22Rv1 (cell line): Measurements from ENCODE around the gene NPFF.

Source experiments
- H3K27ac ChIP-seq: fragments of 450-650 bp; 2 replicates; pipeline ENCODE4 v1.5.1; 2017
- ZFX ChIP-seq: fragments of 450-650 bp; IDR thresholded peaks from 2 replicates; pipeline ENCODE4 v1.6.1; 2017; ENCODE audit warnings: antibody characterized with exemption, borderline replicate concordance
- TF ChIP-seq, protein P1 (sequence below): fragments of 450-650 bp; IDR thresholded peaks from 2 replicates; pipeline ENCODE4 v1.5.1; 2017; ENCODE audit warnings: mild to moderate bottlenecking

NPFF gene

DNA sequence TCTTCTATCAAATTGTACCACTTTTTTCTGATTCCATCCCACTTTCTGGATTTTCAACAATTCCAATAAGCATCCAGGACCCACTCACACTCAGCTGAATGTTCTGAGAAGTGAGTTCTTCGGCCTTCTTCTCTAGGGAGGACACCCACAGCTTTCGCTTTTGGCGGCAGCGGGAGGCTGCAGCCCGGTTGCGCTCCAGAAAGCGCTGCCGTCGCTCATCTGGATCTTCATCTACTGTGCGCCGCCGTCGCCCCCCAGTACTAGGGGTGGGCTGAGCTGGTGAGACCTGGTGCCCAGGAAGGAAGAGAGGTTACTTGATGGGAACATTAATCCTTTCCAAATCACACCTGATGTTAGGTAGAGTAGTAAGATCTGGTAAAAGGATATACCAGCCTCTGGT lies 17.2 kb upstream of the NPFF start:
- TF ChIP-seq ZFX, result no peak
- TF ChIP-seq, protein P1, sequence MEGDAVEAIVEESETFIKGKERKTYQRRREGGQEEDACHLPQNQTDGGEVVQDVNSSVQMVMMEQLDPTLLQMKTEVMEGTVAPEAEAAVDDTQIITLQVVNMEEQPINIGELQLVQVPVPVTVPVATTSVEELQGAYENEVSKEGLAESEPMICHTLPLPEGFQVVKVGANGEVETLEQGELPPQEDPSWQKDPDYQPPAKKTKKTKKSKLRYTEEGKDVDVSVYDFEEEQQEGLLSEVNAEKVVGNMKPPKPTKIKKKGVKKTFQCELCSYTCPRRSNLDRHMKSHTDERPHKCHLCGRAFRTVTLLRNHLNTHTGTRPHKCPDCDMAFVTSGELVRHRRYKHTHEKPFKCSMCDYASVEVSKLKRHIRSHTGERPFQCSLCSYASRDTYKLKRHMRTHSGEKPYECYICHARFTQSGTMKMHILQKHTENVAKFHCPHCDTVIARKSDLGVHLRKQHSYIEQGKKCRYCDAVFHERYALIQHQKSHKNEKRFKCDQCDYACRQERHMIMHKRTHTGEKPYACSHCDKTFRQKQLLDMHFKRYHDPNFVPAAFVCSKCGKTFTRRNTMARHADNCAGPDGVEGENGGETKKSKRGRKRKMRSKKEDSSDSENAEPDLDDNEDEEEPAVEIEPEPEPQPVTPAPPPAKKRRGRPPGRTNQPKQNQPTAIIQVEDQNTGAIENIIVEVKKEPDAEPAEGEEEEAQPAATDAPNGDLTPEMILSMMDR, result no peak
- H3K27ac ChIP-seq, result no peak overlapping the region

DNA sequence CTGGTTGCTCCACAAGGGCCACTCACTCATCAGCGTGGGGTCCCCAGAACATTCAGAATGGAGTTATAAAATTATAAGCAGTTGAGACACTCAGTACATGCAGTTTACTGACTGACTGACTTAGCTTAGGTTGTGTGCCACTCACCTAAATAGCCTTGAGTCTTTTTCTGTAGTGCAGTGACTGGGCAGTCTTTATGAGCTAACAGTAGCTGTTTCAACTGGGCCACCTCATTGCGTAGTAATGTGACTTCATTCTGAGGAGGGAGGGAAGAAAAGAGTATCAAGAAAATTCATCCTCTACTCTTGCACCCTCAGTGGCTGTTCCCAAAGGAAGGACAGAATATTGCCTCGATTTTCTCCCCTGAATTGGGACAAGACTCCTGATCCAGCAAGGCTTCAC lies 15.8 kb upstream of the NPFF start:
- H3K27ac ChIP-seq, result no peak overlapping the region
- TF ChIP-seq, protein P1, result no peak
- TF ChIP-seq ZFX, result no peak

DNA sequence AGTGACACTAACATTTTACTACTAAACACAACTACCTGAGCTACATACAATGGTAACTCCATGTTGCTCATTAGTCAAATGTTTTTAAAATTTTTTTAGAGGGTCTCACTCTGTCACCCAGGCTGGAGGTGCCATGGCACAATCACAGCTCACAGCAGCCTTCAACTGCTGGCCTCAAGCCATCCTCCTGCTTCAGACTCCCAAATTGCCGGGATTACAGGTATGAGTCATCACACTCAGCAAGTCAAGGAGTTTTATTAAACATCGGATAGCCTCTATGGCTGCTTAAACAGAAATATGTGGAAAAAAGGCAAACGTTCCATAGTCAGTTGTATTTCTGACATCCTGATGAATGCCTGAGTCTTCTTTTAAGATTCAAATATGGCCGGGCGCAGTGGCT lies 11.1 kb upstream of the NPFF start:
- H3K27ac ChIP-seq, result no peak overlapping the region
- no peak for TF ChIP-seq ZFX
- TF ChIP-seq, protein P1, result no peak

DNA sequence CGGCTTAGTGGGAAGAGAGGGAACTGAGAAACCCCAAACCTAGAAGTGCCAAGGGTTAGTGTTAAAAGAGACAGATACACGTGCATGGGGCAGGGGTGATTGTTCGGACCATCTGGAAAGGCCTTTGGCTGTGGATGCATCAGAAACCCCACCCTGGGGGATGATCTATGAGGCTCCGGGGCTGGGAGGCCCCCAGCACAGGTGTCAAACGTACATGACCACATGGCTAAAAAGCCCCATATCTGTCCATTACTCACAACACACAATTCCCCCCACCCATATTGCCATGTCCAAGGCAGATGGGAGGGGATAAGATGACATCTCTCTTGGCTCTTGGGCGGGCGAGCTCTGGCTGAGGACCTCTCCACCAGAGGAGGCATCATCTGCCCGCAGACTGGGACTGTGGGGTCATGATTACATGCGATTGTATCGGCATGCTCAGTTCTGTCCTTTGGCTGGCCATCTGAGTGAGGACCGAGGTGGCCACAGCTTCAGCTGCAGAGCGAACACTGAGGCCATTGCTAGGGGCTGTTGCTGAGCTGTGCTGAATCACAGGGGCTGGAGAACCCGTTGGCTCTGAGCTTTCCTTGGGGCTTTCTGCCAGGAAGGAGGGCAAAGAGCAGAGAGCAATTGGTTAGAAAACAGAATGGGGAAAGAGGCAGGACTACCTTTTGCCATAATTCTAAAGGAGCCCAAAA lies 9.6 kb upstream of the NPFF start:
- H3K27ac ChIP-seq, result no peak overlapping the region
- no peak for TF ChIP-seq ZFX
- TF ChIP-seq, protein P1, result no peak

DNA sequence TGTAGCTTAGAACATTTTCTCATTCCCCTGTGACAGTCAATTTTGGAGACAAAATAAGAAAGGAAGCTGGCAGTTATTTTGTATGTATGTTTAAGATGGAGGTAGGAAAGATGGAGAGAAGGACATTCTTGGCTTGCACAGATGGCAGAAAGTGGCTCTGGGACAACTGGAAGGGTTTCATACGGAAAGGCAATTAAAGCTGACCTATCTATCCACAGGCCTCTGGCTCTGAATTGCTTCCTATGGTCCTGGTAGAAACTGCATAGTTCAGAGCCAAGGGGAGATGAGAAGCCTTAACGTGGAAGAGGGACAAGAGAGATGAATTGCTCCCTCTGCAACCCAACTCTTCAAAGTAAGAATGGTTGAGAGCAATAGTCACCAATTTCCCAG lies 8.0 kb upstream of the NPFF start:
- H3K27ac ChIP-seq, result no peak overlapping the region
- TF ChIP-seq ZFX, result no peak
- TF ChIP-seq, protein P1, result no peak

DNA sequence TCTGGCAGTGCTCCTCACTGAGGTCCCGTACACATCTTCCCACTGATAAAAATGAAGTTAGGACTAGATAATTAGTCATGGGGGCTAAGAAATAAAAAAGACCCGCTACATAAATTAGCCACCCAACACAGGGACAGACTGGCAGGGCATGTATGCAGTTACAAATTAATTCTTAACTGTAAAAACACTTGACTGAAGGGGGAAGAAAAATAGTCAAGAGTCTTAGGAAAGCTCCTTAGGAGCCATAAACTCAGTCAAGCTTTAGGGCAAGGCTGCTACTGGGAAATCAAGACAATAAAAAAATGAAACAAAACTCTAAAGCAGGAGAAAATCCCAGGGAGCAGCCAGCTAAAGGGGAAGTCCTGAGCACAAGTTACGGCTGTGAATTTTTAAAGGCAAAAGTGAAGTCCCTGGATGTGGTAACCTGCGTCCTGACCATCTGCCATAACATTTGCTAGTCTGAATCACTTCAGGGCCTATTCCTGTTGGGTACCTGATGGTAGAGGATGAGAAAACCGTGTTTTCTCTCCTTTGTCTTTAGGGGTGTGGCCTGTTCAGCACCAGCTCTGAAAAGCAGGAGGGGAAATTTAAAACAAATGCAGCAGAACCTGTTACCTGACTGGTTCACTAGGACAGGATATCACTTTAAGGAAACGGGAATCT lies 7.5 kb upstream of the NPFF start:
- TF ChIP-seq ZFX, result no peak
- TF ChIP-seq, protein P1, result no peak
- H3K27ac ChIP-seq, result no peak overlapping the region

DNA sequence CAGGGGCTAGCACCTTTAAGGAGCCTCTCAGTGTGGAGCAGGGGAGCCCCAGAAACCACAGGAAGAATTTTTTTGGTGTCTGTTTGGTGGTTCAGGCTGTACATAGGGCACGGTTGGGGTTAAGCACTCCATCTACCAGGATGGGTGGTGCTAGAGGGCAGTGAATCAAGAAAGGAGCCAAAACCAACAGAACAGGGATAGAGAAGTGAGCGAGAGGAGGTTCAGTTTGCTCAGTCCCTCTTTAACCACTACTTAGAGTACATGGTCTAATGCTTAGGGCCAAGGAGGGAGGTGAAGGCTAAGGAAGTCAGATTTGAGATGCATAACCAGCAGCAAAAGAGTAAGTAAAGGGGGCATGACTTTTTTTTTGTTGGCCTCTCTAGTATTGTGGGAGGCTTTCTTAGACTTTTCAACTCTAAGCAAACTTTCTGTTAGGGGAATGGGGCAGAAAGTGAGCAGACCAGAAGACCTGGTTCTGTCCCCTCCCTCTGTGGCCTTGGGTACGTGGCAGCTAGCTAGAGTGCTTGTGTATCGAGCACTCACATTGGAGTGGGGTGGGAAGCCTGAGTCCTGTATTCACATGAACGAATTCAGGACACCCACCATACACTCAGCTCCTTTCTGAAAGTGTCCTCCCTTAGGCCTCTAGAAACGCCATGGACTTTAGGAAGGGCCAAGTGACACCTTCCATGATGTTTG lies 6.6 kb upstream of the NPFF start:
- no peak for TF ChIP-seq ZFX
- TF ChIP-seq, protein P1, result no peak
- no peak overlapping the region for H3K27ac ChIP-seq
